Endothelial cell of umbilical vein (primary cell): ENCODE data around the gene CEP250.

Experiments
- POLR2AphosphoS5 ChIP-seq: IDR thresholded peaks from 2 replicates; pipeline ENCODE4 v1.6.1; 2012; ENCODE audit warnings: low read depth, mild to moderate bottlenecking, control low read depth, low read length, moderate library complexity; ENCODE audit not compliant: insufficient read depth
- TF ChIP-seq, protein P1 (sequence below), 2 donors: IDR thresholded peaks; 1 replicate in 1 of 2; 2 replicates in 1 of 2; pipeline ENCODE4 v1.5.1; 2011; ENCODE audit warnings: low read length in 2 of 2, mild to moderate bottlenecking in 2 of 2, moderate library complexity in 2 of 2, control low read depth in 1 of 2, inconsistent platforms in 1 of 2, low read depth in 1 of 2; ENCODE audit not compliant: insufficient read depth in 1 of 2; ENCODE audit errors: extremely low read depth in 1 of 2

DNA sequence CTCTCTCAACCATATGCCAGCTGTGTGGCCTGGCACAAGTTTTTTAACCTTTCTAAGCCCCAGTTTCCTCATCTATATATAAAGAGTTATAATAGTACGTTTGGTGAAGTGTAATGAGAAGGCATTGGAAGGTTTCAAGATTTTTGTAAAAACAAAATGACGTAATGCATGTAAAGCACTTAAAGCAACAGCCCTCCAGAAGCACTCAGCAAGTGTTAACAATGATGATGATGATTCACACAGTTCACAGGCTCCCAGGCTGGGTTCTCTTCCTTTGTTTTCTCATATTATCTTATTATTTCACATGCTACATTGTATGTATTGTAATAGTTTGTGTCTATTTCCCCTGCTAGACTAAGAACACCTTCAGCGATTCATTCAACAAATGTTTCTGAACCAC is 6.2 kb downstream of the CEP250 start:
- TF ChIP-seq, protein P1, sequence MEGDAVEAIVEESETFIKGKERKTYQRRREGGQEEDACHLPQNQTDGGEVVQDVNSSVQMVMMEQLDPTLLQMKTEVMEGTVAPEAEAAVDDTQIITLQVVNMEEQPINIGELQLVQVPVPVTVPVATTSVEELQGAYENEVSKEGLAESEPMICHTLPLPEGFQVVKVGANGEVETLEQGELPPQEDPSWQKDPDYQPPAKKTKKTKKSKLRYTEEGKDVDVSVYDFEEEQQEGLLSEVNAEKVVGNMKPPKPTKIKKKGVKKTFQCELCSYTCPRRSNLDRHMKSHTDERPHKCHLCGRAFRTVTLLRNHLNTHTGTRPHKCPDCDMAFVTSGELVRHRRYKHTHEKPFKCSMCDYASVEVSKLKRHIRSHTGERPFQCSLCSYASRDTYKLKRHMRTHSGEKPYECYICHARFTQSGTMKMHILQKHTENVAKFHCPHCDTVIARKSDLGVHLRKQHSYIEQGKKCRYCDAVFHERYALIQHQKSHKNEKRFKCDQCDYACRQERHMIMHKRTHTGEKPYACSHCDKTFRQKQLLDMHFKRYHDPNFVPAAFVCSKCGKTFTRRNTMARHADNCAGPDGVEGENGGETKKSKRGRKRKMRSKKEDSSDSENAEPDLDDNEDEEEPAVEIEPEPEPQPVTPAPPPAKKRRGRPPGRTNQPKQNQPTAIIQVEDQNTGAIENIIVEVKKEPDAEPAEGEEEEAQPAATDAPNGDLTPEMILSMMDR (IDR thresholded peaks at IDR 0.05; ENCODE audit: extremely low read depth in 1 of 2, insufficient read depth in 1 of 2, low read depth in 1 of 2, low read length in 2 of 2): no peak
- TF ChIP-seq POLR2AphosphoS5: no peak
